NT2/D1 (cell line): ENCODE data around the gene DDHD1.
"Not testable (repeated sequence)": the region's sequence is repeated elsewhere in the genome, so short reads cannot be mapped to it uniquely, and the experiment has no call there.

Experiments used
- YY1 ChIP-seq: IDR thresholded peaks from 2 replicates; pipeline ENCODE4 v1.6.1; 2011; ENCODE audit not compliant: insufficient read length, insufficient read depth
- ZNF274 ChIP-seq: IDR thresholded peaks from 2 replicates; pipeline ENCODE4 v1.6.1; 2011; ENCODE audit warnings: mild to moderate bottlenecking, low read depth, low read length

DNA sequence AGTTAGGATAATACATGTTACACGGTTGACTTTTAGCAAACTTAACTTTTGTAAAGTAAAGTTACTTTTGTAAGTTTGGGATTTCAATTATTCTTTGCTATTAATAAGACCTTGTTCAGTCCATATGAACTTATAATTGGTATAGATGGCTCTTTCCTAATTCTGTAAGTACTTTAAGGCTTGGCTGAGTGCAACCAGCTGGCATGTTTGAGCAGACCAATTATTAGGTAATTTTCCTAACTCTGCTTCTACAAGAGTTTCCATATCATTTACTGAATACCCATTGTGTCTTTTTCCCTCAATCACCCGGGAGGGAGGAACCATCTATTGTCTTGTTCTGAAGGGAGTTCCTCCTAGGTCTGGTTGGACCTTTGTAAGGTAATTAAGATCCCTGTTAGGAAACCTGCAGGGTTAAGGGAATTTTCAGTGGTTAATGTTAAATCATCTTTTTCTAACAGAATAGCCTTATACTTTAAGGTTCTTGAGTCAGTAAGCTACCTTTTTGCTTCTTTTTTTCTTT lies 26.4 kb upstream of the DDHD1 start:
- TF ChIP-seq YY1, ZNF274: not testable (repeated sequence)
